ENCODE results near the gene NOTUM. TPM values are rescaled to one million over a fixed set of nuclear protein-coding genes. Genes with fewer than 3 reads are reported as not detected.
A peak's percentile ranks its signal among the peaks of the same experiment; 100 is the strongest.

NOTUM gene
- total and polyA plus RNA-seq, 2 experiments from 2014 or later = 0.29 to 1.6 TPM

DNA sequence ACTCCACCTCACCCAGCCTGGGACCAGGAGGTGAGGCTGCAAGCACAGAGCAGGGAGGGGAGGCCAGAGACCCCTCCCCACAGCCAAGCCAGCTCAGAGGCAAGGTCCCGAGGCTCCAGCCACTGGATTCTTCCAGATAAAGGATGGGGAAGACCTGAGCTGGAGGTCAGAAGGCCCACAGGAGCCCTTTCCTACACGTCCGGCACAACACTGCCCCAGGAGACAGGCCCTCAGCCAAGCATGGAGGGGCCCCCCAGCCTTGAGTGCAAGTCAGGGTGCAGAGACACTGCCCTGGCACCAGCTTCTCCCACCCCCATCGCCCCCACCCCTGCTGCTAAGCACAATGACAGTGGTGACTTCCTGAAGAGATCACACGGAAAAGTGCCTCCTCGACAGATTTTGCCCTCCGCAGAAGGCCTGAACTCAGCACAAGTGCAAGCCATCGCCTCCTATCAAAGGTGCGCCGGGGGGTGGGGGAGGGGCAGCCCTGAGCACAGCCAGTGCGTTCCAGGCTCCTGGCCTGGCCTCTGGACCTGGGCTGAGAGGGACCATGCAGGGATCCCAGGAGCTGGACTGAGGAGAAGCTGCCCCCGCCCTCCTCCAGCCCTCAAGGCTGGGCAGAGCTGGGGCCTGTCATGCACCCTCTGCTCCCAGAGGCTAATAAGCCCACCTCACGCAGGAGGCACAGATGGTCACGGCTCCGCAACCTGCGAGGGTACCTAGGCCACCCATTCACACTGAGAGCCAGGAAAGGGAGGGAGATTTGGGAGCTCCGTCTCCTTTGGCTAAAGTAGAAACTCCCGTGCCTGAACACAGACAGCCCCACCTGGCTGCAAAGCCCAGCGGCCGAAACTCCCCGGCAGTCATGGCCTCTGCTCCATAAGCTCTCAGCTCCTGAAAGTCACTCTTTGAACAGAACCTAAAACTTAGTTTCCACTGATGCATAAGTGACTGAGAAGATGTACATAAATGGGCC lies 36.1 kb downstream of the NOTUM start:
- H3K9me2 ChIP-seq (ENCODE audit: insufficient read depth) = no peaks in the 10 kb centered on the region
- Mint-ChIP-seq H3K4me1 (peaks cover 42% of the 10 kb centered on the region), H3K4me3 (peak overlapping the region; percentile 85), H3K27ac (peak overlapping the region; percentile 96), H3K27me3 (ENCODE audit: insufficient read depth, low read depth, poor library complexity) (peaks cover 27% of the 10 kb centered on the region), H3K9me3 (no peaks in the 10 kb centered on the region), H3K36me3 (ENCODE audit: low read depth) (peaks cover 22% of the 10 kb centered on the region)
- ATAC-seq (peak; percentile 12), DNase-seq (ENCODE audit: low spot score) (peak; percentile 83)
- H3F3A ChIP-seq (replicated peaks; ENCODE audit: low read depth) = peaks cover 22% of the 10 kb centered on the region
- TF ChIP-seq ZNF331 (CRISPR knock-in tag; IDR thresholded peaks at IDR 0.05; ENCODE audit: low read depth) = no peak
- TF ChIP-seq, protein P1, sequence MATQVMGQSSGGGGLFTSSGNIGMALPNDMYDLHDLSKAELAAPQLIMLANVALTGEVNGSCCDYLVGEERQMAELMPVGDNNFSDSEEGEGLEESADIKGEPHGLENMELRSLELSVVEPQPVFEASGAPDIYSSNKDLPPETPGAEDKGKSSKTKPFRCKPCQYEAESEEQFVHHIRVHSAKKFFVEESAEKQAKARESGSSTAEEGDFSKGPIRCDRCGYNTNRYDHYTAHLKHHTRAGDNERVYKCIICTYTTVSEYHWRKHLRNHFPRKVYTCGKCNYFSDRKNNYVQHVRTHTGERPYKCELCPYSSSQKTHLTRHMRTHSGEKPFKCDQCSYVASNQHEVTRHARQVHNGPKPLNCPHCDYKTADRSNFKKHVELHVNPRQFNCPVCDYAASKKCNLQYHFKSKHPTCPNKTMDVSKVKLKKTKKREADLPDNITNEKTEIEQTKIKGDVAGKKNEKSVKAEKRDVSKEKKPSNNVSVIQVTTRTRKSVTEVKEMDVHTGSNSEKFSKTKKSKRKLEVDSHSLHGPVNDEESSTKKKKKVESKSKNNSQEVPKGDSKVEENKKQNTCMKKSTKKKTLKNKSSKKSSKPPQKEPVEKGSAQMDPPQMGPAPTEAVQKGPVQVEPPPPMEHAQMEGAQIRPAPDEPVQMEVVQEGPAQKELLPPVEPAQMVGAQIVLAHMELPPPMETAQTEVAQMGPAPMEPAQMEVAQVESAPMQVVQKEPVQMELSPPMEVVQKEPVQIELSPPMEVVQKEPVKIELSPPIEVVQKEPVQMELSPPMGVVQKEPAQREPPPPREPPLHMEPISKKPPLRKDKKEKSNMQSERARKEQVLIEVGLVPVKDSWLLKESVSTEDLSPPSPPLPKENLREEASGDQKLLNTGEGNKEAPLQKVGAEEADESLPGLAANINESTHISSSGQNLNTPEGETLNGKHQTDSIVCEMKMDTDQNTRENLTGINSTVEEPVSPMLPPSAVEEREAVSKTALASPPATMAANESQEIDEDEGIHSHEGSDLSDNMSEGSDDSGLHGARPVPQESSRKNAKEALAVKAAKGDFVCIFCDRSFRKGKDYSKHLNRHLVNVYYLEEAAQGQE (IDR thresholded peaks at IDR 0.05; ENCODE audit: unreplicated experiment) = no peak
- H3K4me1 ChIP-seq (ENCODE audit: insufficient read depth) = peaks cover 26% of the 10 kb centered on the region; the same call in 1 of the 2 replicates
- H3K27me3 ChIP-seq (ENCODE audit: insufficient read depth) = peaks cover 10% of the 10 kb centered on the region; the same call in 1 of the 2 replicates
- H3K4me2 ChIP-seq = peak overlapping the region; percentile 96
- H4K20me1 ChIP-seq (replicated peaks; ENCODE audit: insufficient read depth) = peaks cover 19% of the 10 kb centered on the region
- H3K36me3 ChIP-seq (ENCODE audit: insufficient read depth) = no peaks in the 10 kb centered on the region; the same call in 1 of the 2 replicates
- peak overlapping the region; percentile 95 for H3K27ac ChIP-seq (ENCODE audit: low read depth)
- H3K79me2 ChIP-seq (replicated peaks; ENCODE audit: insufficient read depth) = peaks cover 71% of the 10 kb centered on the region
- H3K4me3 ChIP-seq = peak overlapping the region; percentile 53
- no peak overlapping the region for H2AFZ ChIP-seq

DNA sequence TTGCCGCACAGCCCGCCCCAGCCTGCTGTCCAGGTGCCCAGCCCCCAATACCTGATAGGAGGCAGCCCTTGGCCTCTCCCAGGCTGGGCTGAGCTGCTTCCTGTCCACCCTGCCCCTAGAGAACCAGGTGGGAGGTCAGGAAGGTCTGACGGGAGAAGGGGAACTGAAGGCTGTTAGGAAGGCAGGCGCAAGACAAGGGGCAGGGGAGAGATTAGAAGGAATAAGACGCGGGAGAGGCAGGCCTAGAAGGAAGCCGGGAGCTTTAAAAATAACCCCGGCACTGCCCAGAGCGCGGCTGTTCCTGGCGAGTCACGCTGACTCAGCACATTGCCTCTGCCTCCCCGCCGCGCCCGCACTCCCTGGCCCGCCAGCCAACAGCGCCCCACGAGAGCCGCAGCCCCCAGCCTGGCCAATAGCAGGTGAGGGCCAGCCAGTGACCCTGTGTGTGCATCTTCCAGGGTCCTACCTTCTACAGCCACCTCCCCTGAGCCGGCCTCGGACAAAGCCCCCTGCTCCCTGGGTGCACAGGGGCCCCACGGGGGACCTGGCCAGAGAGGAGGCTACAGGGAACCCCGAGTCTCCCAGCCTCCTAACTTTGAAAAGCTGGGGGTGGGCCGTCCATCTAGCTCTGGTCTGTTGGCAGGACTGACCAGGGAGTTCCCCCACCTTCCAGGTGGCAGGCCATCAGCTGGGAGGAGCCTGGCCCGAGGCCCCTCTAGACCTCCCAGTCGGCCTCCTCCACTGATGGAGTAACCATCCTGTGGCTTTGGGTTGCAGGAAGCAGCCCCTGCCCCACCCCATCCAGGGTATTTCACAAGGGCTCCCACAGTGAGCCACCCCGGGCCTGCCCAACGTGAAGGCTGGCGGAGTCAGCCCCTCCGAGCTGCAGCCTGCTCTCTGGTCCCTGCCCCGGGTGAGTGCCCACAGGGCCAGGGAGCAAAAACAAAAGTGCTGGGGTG lies 37.4 kb downstream of the NOTUM start:
- Histone ChIP-seq H3K27me3 (ENCODE audit: insufficient read depth) (peaks cover 3% of the 10 kb centered on the region; the same call in 1 of the 2 replicates), H3K4me3 (peak overlapping the region; percentile 53), H3K27ac (ENCODE audit: low read depth) (peak overlapping the region; percentile 95), H4K20me1 (replicated peaks; ENCODE audit: insufficient read depth) (peaks cover 19% of the 10 kb centered on the region), H3K4me2 (peak overlapping the region; percentile 96), H3F3A (replicated peaks; ENCODE audit: low read depth) (peaks cover 30% of the 10 kb centered on the region), H3K9me2 (ENCODE audit: insufficient read depth) (no peaks in the 10 kb centered on the region), H3K4me1 (ENCODE audit: insufficient read depth) (peaks cover 26% of the 10 kb centered on the region; the same call in 1 of the 2 replicates), H2AFZ (no peak overlapping the region), H3K79me2 (replicated peaks; ENCODE audit: insufficient read depth) (peaks cover 77% of the 10 kb centered on the region), H3K36me3 (ENCODE audit: insufficient read depth) (no peaks in the 10 kb centered on the region; the same call in 1 of the 2 replicates)
- no peaks in the 10 kb centered on the region; the same call in 2 of the 3 replicates for H3K9me3 Mint-ChIP-seq
- peaks cover 32% of the 10 kb centered on the region for H3K27me3 Mint-ChIP-seq (ENCODE audit: insufficient read depth, low read depth, poor library complexity)
- H3K4me3 Mint-ChIP-seq = peak overlapping the region; percentile 85
- H3K27ac Mint-ChIP-seq = peak overlapping the region; percentile 100
- H3K4me1 Mint-ChIP-seq = peaks cover 47% of the 10 kb centered on the region
- ATAC-seq (peak; percentile 22), DNase-seq (ENCODE audit: low spot score) (peak; percentile 84)
- peaks cover 33% of the 10 kb centered on the region for H3K36me3 Mint-ChIP-seq (ENCODE audit: low read depth)
- no peak for TF ChIP-seq EZH2 (IDR thresholded peaks at IDR 0.05; ENCODE audit: low read depth, unreplicated experiment)
- no peak for TF ChIP-seq CREB1 (CRISPR knock-in tag; IDR thresholded peaks at IDR 0.05; ENCODE audit: low read depth)
- TF ChIP-seq EZH2phosphoT487 (IDR thresholded peaks at IDR 0.05; ENCODE audit: unreplicated experiment) = no peak
- no peak for TF ChIP-seq NANOG (IDR thresholded peaks at IDR 0.05; ENCODE audit: borderline replicate concordance)
- no peak for TF ChIP-seq ZNF331 (CRISPR knock-in tag; IDR thresholded peaks at IDR 0.05; ENCODE audit: low read depth)
- no peak for TF ChIP-seq ZNF114 (CRISPR knock-in tag; IDR thresholded peaks at IDR 0.05)
- TF ChIP-seq, protein P2, sequence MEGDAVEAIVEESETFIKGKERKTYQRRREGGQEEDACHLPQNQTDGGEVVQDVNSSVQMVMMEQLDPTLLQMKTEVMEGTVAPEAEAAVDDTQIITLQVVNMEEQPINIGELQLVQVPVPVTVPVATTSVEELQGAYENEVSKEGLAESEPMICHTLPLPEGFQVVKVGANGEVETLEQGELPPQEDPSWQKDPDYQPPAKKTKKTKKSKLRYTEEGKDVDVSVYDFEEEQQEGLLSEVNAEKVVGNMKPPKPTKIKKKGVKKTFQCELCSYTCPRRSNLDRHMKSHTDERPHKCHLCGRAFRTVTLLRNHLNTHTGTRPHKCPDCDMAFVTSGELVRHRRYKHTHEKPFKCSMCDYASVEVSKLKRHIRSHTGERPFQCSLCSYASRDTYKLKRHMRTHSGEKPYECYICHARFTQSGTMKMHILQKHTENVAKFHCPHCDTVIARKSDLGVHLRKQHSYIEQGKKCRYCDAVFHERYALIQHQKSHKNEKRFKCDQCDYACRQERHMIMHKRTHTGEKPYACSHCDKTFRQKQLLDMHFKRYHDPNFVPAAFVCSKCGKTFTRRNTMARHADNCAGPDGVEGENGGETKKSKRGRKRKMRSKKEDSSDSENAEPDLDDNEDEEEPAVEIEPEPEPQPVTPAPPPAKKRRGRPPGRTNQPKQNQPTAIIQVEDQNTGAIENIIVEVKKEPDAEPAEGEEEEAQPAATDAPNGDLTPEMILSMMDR (conservative IDR thresholded peaks at IDR 0.05; ENCODE audit: low read depth in 2 of 2) = no peak
- TF ChIP-seq, protein P1 (IDR thresholded peaks at IDR 0.05; ENCODE audit: unreplicated experiment) = no peak
- TF ChIP-seq, protein P3, sequence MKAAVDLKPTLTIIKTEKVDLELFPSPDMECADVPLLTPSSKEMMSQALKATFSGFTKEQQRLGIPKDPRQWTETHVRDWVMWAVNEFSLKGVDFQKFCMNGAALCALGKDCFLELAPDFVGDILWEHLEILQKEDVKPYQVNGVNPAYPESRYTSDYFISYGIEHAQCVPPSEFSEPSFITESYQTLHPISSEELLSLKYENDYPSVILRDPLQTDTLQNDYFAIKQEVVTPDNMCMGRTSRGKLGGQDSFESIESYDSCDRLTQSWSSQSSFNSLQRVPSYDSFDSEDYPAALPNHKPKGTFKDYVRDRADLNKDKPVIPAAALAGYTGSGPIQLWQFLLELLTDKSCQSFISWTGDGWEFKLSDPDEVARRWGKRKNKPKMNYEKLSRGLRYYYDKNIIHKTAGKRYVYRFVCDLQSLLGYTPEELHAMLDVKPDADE (IDR thresholded peaks at IDR 0.05) = no peak

Measured in GM23338 (cell line).